Keratinocyte (primary cell): Measurements from ENCODE around the gene SELPLG. TPM values are rescaled to one million over a fixed set of nuclear protein-coding genes. Genes with fewer than 3 reads are reported as not detected.

Source experiments
- DNase-seq: peaks from one replicate; pipeline ENCODE4 v3.0.0-alpha.2; 2011; ENCODE audit warnings: low read depth, missing footprints, low spot score
- FAIRE-seq: peaks from 2 replicates; lab custom pipeline; 2011; peaks lifted over from hg19 to GRCh38; lab: Jason Lieb, UNC
- H2AFZ ChIP-seq: 2 replicates; pipeline ENCODE4 v1.6.0; 2012; ENCODE audit warnings: low read length, control low read depth, inconsistent platforms; ENCODE audit not compliant: control insufficient read depth
- H3K27ac ChIP-seq: 2 replicates; pipeline ENCODE4 v1.5.1; 2011; ENCODE audit warnings: low read length; ENCODE audit not compliant: control insufficient read depth, insufficient read depth
- H3K27me3 ChIP-seq: 3 replicates; pipeline ENCODE4 v1.6.0; 2011; ENCODE audit warnings: low read length; ENCODE audit not compliant: control insufficient read depth, insufficient read depth; ENCODE audit errors: extremely low read depth
- H3K36me3 ChIP-seq, 2 experiments: 2 replicates in 1 of 2; 3 replicates in 1 of 2; pipeline ENCODE4 v1.5.1; 2011; ENCODE audit warnings: low read length in 2 of 2, mild to moderate bottlenecking in 1 of 2; ENCODE audit not compliant: control insufficient read depth in 2 of 2, insufficient read depth in 2 of 2; ENCODE audit errors: extremely low read depth in 1 of 2
- H3K4me1 ChIP-seq: 3 replicates; pipeline ENCODE4 v1.5.1; 2011; ENCODE audit warnings: low read length; ENCODE audit not compliant: control insufficient read depth, insufficient read depth; ENCODE audit errors: extremely low read depth
- H3K4me2 ChIP-seq: 3 replicates; pipeline ENCODE4 v1.6.0; 2011; ENCODE audit warnings: low read depth, low read length; ENCODE audit not compliant: control insufficient read depth, insufficient read depth; ENCODE audit errors: extremely low read depth
- H3K4me3 ChIP-seq, 3 experiments: fragments of 200-600 bp in 1 of 3; sonication (generic) in 1 of 3; 2 replicates in 2 of 3; 3 replicates in 1 of 3; pipeline ENCODE4 v1.5.1; 2011 to 2016; ENCODE audit warnings: low read length in 3 of 3, mild to moderate bottlenecking in 3 of 3, control low read depth in 2 of 3, inconsistent platforms in 1 of 3, low read depth in 1 of 3, mixed read lengths in 1 of 3, mixed run types in 1 of 3, moderate library complexity in 1 of 3; ENCODE audit not compliant: control insufficient read depth in 2 of 3, insufficient read depth in 2 of 3; ENCODE audit errors: extremely low read depth in 1 of 3
- H3K79me2 ChIP-seq: 2 replicates; pipeline ENCODE4 v1.6.0; 2012; ENCODE audit warnings: low read length; ENCODE audit not compliant: control insufficient read depth, insufficient read depth
- H3K9ac ChIP-seq: 3 replicates; pipeline ENCODE4 v1.6.0; 2011; ENCODE audit warnings: low read length; ENCODE audit not compliant: control insufficient read depth, insufficient read depth; ENCODE audit errors: extremely low read depth
- H3K9me1 ChIP-seq: 3 replicates; pipeline ENCODE4 v1.6.0; 2011; ENCODE audit warnings: low read length; ENCODE audit not compliant: control insufficient read depth, insufficient read depth; ENCODE audit errors: extremely low read depth
- H3K9me3 ChIP-seq: 2 replicates; pipeline ENCODE4 v1.5.1; 2012; ENCODE audit warnings: low read depth, low read length; ENCODE audit not compliant: control insufficient read depth
- H4K20me1 ChIP-seq: 3 replicates; pipeline ENCODE4 v1.6.0; 2011; ENCODE audit warnings: low read length; ENCODE audit not compliant: control insufficient read depth, insufficient read depth; ENCODE audit errors: extremely low read depth
- EZH2 ChIP-seq: IDR thresholded peaks from one replicate; pipeline ENCODE4 v1.6.1; 2012; ENCODE audit warnings: inconsistent platforms, mild to moderate bottlenecking, low read length, moderate library complexity
- dilution Hi-C: fragments of 300-500 bp; cut with MboI; formaldehyde crosslinking; loops from one replicate; pipeline ENCODE4 v1.7.0; 2020; ENCODE audit warnings: low sequenced_read_pairs; ENCODE audit not compliant: extremely low pct_ligation_motif_present
- polyA plus RNA-seq, 5 experiments: library from polyadenylated mRNA; depleted of rRNA in 3 of 5; stranded (reverse) in 3 of 5; stranded (forward) in 1 of 5; unstranded in 1 of 5; fragments of >200 nt; gene quantifications; 1 replicate in 1 of 5; 2 replicates in 3 of 5; 3 replicates in 1 of 5; pipeline versions ENCODE4 v1.2.1 to v1.2.3, GENCODE V29; 2011 to 2012; ENCODE audit warnings: missing spikeins in 2 of 5, low read depth in 1 of 5, low replicate concordance in 1 of 5
- TF ChIP-seq, protein P1 (sequence below), 3 experiments: IDR thresholded peaks in 1 of 3; conservative IDR thresholded peaks in 1 of 3; optimal IDR thresholded peaks in 1 of 3; 2 replicates in 2 of 3; 3 replicates in 1 of 3; pipeline versions ENCODE3 to v1.5.1; 2011; ENCODE audit warnings: low read length in 3 of 3, mild to moderate bottlenecking in 3 of 3, moderate library complexity in 2 of 3, control low read depth in 1 of 3, inconsistent platforms in 1 of 3; ENCODE audit not compliant: insufficient read depth in 2 of 3; ENCODE audit errors: extremely low read depth in 1 of 3

Gene SELPLG
- polyA plus RNA-seq, 1 donor (not counting 4 experiments of a cell fraction or from before 2014, with no cell fraction given) = 0.80 TPM

- peaks cover 18 to 33% of the 10 kb centered on the region in 2 experiments for H3K36me3 ChIP-seq
- H4K20me1 ChIP-seq = peaks cover 4% of the 10 kb centered on the region
- H3K79me2 ChIP-seq = no peaks in the 10 kb centered on the region
- peaks cover 15% of the 10 kb centered on the region for H3K4me1 ChIP-seq
- no peaks in the 10 kb centered on the region for H3K9me3 ChIP-seq
- no peak overlapping the region for H3K4me2 ChIP-seq
- H2AFZ ChIP-seq = no peak overlapping the region
- DNase-seq (no peak), FAIRE-seq (no peak)
- H3K27ac ChIP-seq = no peak overlapping the region
- H3K27me3 ChIP-seq = no peaks in the 10 kb centered on the region
- no peak overlapping the region for H3K9ac ChIP-seq
- dilution Hi-C loops = no loop called here
- TF ChIP-seq, protein P1, sequence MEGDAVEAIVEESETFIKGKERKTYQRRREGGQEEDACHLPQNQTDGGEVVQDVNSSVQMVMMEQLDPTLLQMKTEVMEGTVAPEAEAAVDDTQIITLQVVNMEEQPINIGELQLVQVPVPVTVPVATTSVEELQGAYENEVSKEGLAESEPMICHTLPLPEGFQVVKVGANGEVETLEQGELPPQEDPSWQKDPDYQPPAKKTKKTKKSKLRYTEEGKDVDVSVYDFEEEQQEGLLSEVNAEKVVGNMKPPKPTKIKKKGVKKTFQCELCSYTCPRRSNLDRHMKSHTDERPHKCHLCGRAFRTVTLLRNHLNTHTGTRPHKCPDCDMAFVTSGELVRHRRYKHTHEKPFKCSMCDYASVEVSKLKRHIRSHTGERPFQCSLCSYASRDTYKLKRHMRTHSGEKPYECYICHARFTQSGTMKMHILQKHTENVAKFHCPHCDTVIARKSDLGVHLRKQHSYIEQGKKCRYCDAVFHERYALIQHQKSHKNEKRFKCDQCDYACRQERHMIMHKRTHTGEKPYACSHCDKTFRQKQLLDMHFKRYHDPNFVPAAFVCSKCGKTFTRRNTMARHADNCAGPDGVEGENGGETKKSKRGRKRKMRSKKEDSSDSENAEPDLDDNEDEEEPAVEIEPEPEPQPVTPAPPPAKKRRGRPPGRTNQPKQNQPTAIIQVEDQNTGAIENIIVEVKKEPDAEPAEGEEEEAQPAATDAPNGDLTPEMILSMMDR (optimal IDR thresholded peaks at IDR 0.05 in 1 of 3, IDR thresholded peaks at IDR 0.05 in 1 of 3, conservative IDR thresholded peaks at IDR 0.05 in 1 of 3; ENCODE audit: extremely low read depth in 1 of 3, insufficient read depth in 2 of 3, low read length in 3 of 3) = no peak
- no peak for TF ChIP-seq EZH2
- no peak overlapping the region for H3K4me3 ChIP-seq
- H3K9me1 ChIP-seq = peaks cover 2% of the 10 kb centered on the region
Observed at GRCh38 chr12:108642269-108642870, 8.7 kb upstream of the SELPLG start.

- Histone ChIP-seq H3K27ac (no peak overlapping the region), H3K9ac (no peak overlapping the region), H3K79me2 (no peaks in the 10 kb centered on the region), H3K36me3 (peaks cover 14 to 31% of the 10 kb centered on the region in 2 experiments), H3K9me3 (no peaks in the 10 kb centered on the region), H3K4me2 (no peak overlapping the region), H4K20me1 (peaks cover 4% of the 10 kb centered on the region), H2AFZ (no peak overlapping the region), H3K4me1 (peaks cover 15% of the 10 kb centered on the region), H3K27me3 (no peaks in the 10 kb centered on the region), H3K9me1 (peaks cover 2% of the 10 kb centered on the region), H3K4me3 (no peak overlapping the region)
- TF ChIP-seq, protein P1 (optimal IDR thresholded peaks at IDR 0.05 in 1 of 3, IDR thresholded peaks at IDR 0.05 in 1 of 3, conservative IDR thresholded peaks at IDR 0.05 in 1 of 3; ENCODE audit: extremely low read depth in 1 of 3, insufficient read depth in 2 of 3, low read length in 3 of 3) = no peak
- no peak for TF ChIP-seq EZH2
- FAIRE-seq = no peak
- dilution Hi-C loops = no loop called here
- no peak for DNase-seq
Observed at GRCh38 chr12:108641446-108642268, 8.0 kb upstream of the SELPLG start.
